Peyer's patch (tissue), 4 donors: ENCODE measurements around the gene SLC26A8. TPM values are rescaled to one million over a fixed set of nuclear protein-coding genes. Genes with fewer than 3 reads are reported as not detected.

Experiments
- DNase-seq, 3 donors: peaks; one replicate each; pipeline ENCODE4 v3.0.0-alpha.2; 2017 to 2019
- H3K27ac ChIP-seq, 4 donors: fragments of 200-600 bp; sonication (generic); one replicate each; pipeline ENCODE4 v1.5.1; 2016 to 2019
- H3K27me3 ChIP-seq, 2 donors: fragments of 200-600 bp; sonication (generic); one replicate each; pipeline ENCODE4 v1.5.1; 2019
- H3K36me3 ChIP-seq, 3 donors: fragments of 200-600 bp; sonication (generic); one replicate each; pipeline ENCODE4 v1.5.1; 2016 to 2019
- H3K4me1 ChIP-seq, 4 donors: fragments of 200-600 bp; sonication (generic); one replicate each; pipeline ENCODE4 v1.5.1; 2016 to 2019
- H3K4me3 ChIP-seq, 4 donors: fragments of 200-600 bp; sonication (generic); 1 replicate in 3 of 4; 2 replicates in 1 of 4; pipeline ENCODE4 v1.5.1; 2016 to 2019; ENCODE audit warnings: mild to moderate bottlenecking in 1 of 4
- H3K9me3 ChIP-seq, 4 donors: fragments of 200-600 bp; sonication (generic); one replicate each; pipeline ENCODE4 v1.5.1; 2016 to 2019; ENCODE audit warnings: mild to moderate bottlenecking in 1 of 4
- CTCF ChIP-seq, 6 experiments: fragments of 450-650 bp in 4 of 6; fragments of 200-600 bp in 2 of 6; sonication (generic) in 1 of 6; IDR thresholded peaks; one replicate each; pipeline ENCODE4 v1.5.1; 2017 to 2019; ENCODE audit warnings: antibody characterized with exemption in 6 of 6, mild to moderate bottlenecking in 3 of 6, moderate library complexity in 1 of 6
- POLR2A ChIP-seq, 2 donors: fragments of 450-650 bp; IDR thresholded peaks; one replicate each; pipeline ENCODE4 v1.5.1; 2017; ENCODE audit warnings: antibody characterized with exemption in 2 of 2, mild to moderate bottlenecking in 2 of 2, moderate library complexity in 2 of 2
- total RNA-seq, 4 donors: library from RNA; depleted of rRNA; stranded (reverse); fragments of >200 nt; gene quantifications; one replicate each; pipeline ENCODE4 v1.1.0, GENCODE V29; 2016

SLC26A8 gene
- total RNA-seq, 4 donors from 2014 or later: 1.7 TPM; not detected in 3

DNA sequence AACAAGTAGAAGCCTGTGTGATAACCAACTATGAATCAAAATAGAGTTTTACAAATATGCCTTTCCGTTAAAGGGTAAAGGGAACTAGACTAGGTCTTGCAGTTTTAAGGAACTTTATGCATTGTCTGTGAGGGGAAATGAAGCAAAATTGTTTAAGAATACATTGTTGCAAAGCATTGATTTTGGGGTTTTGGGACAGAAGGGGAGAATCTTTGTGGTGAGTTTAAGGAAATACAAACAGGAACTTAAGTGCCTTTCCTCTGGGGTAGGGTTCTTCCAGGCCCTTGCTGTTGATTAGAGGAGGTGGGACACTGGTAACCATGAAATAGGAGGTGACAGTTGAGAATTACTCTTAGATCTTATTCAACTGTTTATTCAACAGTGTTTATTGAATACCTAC is 7.8 kb upstream of the SLC26A8 start:
- peaks cover 0 to 57% (median 7%) of the 10 kb centered on the region in 4 donors for H3K4me1 ChIP-seq
- no peak for DNase-seq
- TF ChIP-seq POLR2A (IDR thresholded peaks at IDR 0.05): no peak
- no peak for TF ChIP-seq CTCF (IDR thresholded peaks at IDR 0.05)
- no peaks in the 10 kb centered on the region for H3K36me3 ChIP-seq
- no peaks in the 10 kb centered on the region for H3K9me3 ChIP-seq
- H3K4me3 ChIP-seq: no peak overlapping the region
- H3K27ac ChIP-seq: no peak overlapping the region
- no peaks in the 10 kb centered on the region for H3K27me3 ChIP-seq

DNA sequence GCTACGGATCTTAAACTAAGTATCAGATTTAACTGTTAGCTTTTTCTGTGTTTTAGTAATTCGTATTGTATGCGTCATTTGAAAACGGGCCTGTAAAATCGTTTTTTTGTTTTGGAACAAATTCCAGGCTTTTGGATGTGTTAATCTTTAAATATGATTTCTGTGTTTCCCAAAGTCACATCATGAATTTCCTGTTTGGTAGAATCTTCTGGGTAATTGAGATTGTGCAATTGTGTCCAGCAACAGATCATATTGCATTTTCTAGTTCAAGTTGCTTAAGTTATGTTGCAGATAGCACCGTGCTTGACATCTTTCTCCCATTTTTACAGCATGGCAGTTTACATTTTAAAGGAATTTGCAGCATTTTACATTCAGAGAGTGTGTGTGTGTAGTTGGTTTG is 5.0 kb upstream of the SLC26A8 start:
- H3K36me3 ChIP-seq: no peaks in the 10 kb centered on the region
- peaks cover 0 to 39% (median 5%) of the 10 kb centered on the region in 4 donors for H3K4me1 ChIP-seq
- peak overlapping the region in 3 of 4 donors; percentile 84 to 96 (median 93) for H3K27ac ChIP-seq
- DNase-seq: no peak
- TF ChIP-seq POLR2A (IDR thresholded peaks at IDR 0.05): no peak
- TF ChIP-seq CTCF (IDR thresholded peaks at IDR 0.05): no peak
- peak overlapping the region; percentile 61 to 99 (median 93) for H3K4me3 ChIP-seq
- no peaks in the 10 kb centered on the region for H3K9me3 ChIP-seq
- no peaks in the 10 kb centered on the region for H3K27me3 ChIP-seq

DNA sequence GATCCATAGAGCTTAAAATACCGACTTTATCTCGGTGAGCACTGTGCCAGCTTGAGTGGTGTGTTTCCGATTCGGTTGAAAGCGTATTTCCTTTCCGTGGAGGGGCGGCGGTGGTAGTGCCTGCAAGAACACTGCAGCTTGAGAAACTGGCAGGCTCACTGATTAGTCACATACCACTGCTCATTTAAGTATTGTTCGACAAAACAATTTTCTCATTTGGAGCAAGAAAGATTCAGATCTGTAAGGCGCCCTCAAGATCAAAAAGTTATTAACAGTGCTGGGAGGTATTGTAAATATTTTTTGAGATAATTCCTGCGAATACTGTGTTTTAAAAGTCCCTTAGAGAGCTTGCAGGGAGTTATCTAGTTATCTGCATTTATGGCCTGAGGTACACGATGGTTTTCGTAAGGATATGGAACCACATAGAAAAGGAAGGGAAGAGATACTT is 4.5 kb upstream of the SLC26A8 start:
- peak overlapping the region; percentile 84 to 97 (median 94) for H3K27ac ChIP-seq
- H3K9me3 ChIP-seq: no peaks in the 10 kb centered on the region
- peak overlapping the region; percentile 61 to 99 (median 93) for H3K4me3 ChIP-seq
- H3K36me3 ChIP-seq: no peaks in the 10 kb centered on the region
- peak; percentile 63 to 85 (median 79) for DNase-seq
- no peaks in the 10 kb centered on the region for H3K27me3 ChIP-seq
- peaks cover 0 to 36% (median 5%) of the 10 kb centered on the region in 4 donors for H3K4me1 ChIP-seq
- TF ChIP-seq POLR2A (IDR thresholded peaks at IDR 0.05): peak in 1 of 2 donors; percentile 25
- TF ChIP-seq CTCF (IDR thresholded peaks at IDR 0.05): no peak

DNA sequence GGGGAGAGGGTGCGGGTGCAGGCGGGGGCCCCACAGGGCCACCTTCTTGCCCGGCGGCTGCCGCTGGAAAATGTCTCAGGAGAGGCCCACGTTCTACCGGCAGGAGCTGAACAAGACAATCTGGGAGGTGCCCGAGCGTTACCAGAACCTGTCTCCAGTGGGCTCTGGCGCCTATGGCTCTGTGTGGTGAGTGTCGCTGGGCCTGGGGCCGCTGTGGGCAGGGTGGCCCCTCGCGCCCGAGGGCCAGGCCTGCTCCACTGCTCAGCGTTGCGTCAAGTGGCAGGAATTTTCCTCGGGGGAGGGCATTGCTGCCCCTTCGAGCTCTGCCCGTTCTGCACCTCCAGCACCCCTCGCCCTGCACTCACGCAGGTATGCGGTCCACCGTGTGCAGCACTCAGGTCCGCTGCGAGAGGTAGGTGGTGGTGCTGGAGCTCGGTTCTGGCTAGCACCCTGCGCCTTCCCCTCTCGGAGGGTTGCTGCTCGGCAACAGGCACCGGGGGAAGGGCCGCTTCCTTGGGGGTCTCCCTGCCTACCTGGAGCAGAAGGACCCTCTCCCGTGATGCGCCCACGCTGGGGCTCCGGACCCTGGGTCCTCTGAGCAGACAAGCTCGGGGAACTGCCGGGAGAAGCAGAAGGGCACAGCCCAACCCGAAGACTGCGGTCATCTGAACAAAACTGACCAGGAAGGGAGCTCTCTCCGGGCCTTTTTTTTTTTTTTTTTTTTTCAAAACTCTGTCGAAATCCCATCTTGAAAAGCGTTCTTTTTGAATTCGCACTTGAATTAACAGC is 3.8 kb upstream of the SLC26A8 start:
- peak overlapping the region; percentile 61 to 99 (median 93) for H3K4me3 ChIP-seq
- peak in 2 of 3 donors; percentile 41 to 65 for DNase-seq
- H3K4me1 ChIP-seq: peaks cover 0 to 30% (median 5%) of the 10 kb centered on the region in 4 donors
- no peaks in the 10 kb centered on the region for H3K27me3 ChIP-seq
- TF ChIP-seq CTCF (IDR thresholded peaks at IDR 0.05): no peak
- no peak for TF ChIP-seq POLR2A (IDR thresholded peaks at IDR 0.05)
- peak overlapping the region; percentile 84 to 97 (median 94) for H3K27ac ChIP-seq
- no peaks in the 10 kb centered on the region for H3K9me3 ChIP-seq
- no peaks in the 10 kb centered on the region for H3K36me3 ChIP-seq

DNA sequence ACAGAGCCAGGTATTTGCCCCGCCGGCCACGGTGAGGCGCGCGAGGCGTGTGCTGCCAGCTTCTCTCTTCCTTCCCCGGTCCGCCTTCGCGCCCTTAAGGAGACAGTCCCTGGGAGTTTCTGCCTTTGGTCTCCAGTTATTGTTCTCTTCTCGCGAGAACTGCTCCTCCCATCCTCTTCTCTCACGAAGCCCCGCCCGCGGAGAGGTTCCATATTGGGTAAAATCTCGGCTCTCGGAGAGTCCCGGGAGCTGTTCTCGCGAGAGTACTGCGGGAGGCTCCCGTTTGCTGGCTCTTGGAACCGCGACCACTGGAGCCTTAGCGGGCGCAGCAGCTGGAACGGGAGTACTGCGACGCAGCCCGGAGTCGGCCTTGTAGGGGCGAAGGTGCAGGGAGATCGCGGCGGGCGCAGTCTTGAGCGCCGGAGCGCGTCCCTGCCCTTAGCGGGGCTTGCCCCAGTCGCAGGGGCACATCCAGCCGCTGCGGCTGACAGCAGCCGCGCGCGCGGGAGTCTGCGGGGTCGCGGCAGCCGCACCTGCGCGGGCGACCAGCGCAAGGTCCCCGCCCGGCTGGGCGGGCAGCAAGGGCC is 3.2 kb upstream of the SLC26A8 start, which contains the start of gene MAPK14:
MAPK14 (plus strand) TSS at position 308 of the 587 bp plus-strand sequence. CDS start 350 bp downstream, outside the sequence.
- TF ChIP-seq POLR2A (IDR thresholded peaks at IDR 0.05) (peak; percentile 93 to 97), CTCF (IDR thresholded peaks at IDR 0.05) (peak; percentile 70 to 98 (median 94))

More for the DNA sequence above, 3.2 kb upstream of the SLC26A8 start, which contains the start of gene MAPK14:
- H3K36me3 ChIP-seq: no peaks in the 10 kb centered on the region
- peak within 1 kb of the TSS; percentile 84 to 97 (median 94) for H3K27ac ChIP-seq
- peak within 1 kb of the TSS; percentile 61 to 99 (median 93) for H3K4me3 ChIP-seq
- H3K4me1 ChIP-seq: peaks cover 0 to 23% (median 3%) of the 10 kb centered on the region in 4 donors
- no peaks in the 10 kb centered on the region for H3K27me3 ChIP-seq
- DNase-seq: peak; percentile 99 to 100 (median 100)
- no peaks in the 10 kb centered on the region for H3K9me3 ChIP-seq
